C1 segment of cervical spinal cord (tissue), 14 donors: Measurements from ENCODE around the gene IMP4.

Source experiments
- DNase-seq, 14 donors: peaks; one replicate each; lab custom pipeline; 2025; lab: John Stamatoyannopoulos, UW

IMP4 gene

DNA sequence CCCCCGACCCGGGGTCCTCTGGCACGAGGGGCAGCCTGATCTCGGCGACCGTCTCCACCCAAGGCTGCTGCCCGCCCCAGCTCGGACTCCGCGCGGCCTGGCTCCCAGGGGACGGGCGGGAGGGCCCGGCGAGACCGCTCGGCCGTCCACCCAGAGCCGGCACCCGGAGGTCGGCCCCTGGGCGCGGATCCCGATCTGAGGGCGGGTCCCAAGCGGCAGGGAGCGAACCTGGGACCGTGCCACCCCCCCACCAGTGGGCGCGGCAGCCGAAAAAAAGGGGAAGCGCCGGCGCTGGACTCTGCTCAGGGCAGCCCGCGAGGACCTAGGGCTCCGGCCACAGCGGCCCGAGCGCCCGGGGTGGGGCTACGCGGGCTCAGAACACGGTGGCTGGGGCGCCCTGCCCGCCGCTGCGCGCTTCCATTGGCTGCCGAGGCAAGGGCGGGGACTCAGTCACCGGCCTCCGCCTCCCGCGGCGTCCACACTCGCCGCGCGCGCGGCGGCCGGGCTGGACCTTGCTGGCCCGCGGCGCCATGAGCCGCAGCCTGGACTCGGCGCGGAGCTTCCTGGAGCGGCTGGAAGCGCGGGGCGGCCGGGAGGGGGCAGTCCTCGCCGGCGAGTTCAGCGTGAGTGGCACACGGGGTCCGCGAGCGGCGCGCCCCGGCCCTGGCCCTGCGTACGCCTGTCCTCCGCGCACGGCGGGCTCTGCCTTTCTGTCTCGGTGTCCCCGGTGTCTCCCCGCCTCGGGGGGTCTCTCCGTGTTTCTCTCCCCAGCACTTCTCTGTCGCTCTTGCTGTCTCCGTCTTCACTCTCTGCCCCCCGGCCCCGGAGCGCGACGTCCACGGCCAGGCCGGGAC is 13.1 kb downstream of the IMP4 start, which contains the start of gene PTPN18:
Gene PTPN18, plus strand, starts transcription at position 479 of the 854 bp plus-strand sequence. Its CDS starts 52 bp downstream, at position 531.
- peak; percentile 22 to 89 (median 76) for DNase-seq

DNA sequence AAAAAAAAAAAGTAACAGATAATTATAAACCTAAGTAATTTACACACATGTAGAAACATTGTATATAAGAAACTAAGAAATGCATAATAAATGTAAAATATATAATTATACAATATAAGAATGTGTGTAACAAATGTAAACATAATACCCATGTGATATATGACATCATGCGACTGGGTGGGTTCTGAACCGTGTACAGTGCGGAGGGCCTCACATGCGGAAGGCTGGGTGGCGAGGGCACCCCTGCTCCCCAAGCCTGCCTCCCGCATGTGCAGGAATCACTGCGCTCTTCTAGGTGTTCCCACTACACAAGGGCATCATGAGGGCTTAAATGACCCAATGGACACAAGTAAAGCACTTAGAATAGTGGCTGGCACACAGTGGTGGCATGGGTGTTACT is 15.2 kb downstream of the IMP4 start:
- no peak for DNase-seq

DNA sequence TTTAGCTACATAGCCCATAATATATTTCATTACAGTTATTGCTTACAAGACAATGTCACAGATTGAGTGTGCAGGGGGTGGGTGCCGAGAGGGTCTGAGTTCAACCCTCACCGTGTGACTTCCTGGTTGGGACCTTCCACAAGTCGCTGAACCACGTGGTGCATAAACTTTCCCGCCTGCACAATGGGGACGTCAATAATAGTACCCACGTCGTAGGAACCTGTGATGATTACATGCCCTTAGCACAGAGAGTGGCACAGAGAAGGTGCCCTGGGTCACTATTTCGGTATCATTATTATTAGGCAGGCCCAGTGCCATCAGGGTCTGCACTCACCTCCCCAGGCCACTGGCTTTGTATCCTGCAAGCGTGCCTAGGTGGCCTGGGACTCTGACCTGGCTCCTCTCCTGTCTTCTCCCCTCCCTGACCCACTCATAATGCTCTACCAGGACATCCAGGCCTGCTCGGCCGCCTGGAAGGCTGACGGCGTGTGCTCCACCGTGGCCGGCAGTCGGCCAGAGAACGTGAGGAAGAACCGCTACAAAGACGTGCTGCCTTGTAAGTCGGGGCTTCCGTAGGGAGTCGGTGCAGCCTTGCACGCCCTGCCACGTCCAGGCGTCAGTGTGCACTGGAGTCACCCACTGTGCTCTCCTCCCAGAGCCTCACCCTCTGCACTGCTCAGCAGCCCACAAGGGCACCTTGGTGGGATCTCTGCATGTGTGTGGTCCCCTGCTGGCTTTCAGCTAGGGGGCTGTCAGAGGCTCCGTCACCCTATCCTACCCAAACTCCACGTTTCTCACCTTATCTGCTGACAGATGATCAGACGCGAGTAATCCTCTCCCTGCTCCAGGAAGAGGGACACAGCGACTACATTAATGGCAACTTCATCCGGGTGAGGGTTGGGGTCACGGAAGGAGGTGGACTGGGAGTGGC is 16.0 kb downstream of the IMP4 start:
- DNase-seq, result no peak

DNA sequence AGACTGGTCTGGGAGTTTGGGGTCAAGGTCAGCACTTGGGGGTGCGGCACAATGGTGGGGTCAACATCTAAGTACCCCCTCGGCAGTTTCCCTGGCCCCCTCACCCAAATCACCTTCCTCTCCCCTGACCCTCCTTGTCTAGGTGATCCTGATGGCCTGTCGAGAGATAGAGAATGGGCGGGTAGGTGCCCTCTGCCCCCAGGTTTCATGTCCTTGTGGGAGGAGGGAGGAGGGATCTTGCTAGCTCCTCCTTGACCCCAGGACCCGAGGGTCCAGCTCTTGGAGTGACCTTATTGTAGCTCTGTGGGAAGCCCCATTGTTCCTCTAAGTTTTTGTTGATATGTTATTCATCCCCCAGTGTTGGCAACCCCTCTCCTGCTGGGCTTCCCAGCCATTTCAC is 16.8 kb downstream of the IMP4 start:
- DNase-seq, result no peak

DNA sequence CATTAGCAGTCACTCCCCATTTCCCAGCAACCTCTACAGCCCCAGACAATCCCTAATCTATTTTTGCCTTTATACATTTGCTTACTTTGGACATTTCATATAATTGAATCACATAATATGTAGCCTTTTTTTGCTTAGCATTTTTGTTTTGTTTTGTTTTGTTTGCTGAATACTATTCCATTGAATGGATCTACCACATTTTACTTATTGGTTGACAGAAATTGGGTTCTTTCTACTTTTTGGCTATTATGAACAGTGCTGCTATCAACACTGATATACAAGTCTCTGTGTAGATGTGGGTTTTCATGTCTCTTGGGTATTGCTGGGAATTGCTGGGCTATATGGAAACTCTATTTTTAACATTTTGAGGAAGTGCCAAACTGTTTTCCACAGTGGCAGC is 20.8 kb downstream of the IMP4 start:
- DNase-seq, result no peak

DNA sequence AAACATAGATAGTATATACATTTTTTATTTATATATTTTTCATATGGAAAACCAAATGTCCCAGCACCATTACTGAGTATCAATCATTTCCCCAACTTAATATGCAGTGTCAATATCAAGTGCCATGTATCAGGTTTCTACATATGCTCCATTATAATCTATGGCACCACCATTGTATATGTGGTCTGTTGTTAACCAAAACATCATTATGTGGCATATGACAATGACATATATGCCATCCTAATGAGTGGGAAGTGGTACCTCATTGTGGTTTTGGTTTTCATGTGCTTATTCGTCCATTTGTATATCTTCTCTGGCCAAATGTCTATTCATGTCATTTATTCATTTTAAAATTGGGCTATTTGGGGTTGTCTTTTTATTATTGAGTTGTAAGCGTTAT is 22.4 kb downstream of the IMP4 start:
- no peak for DNase-seq

DNA sequence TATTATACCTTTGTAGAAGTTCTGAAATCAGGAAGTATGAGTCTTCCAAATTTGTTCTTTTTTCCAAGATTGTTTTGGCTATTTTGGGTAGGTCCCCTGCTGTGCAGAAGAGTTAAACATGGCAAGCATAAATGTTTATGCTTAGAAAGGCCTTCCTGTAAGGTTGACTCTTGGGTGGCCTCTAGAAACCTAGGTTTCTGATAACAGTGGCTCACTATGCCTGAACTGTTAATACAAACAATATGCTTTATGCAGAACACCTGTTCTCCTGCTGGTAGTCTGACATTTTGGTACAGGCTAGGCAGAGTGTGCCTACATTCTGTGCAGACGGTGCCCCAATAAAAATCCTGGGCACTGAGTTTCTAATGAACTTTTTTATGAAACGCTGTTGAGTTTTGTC is 23.3 kb downstream of the IMP4 start:
- DNase-seq, result no peak

DNA sequence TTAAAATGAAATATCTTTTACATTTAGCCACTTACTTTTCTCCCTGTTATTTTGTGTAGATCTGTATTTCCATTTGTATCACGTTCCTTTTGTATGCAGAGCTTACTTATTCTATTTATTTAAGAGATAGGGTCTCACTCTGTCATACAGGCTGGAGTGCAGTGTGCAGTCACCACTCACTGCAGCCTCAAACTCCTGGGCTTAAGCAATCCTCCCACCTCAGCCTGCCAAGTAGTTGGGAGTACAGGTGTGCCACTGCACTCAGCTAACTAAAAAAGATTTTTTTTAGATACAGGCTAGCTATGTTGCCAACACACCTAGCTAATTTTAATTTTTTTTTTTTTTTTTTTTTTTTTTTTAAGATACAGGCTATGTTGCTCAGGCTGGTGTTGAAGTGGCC is 24.0 kb downstream of the IMP4 start:
- no peak for DNase-seq

DNA sequence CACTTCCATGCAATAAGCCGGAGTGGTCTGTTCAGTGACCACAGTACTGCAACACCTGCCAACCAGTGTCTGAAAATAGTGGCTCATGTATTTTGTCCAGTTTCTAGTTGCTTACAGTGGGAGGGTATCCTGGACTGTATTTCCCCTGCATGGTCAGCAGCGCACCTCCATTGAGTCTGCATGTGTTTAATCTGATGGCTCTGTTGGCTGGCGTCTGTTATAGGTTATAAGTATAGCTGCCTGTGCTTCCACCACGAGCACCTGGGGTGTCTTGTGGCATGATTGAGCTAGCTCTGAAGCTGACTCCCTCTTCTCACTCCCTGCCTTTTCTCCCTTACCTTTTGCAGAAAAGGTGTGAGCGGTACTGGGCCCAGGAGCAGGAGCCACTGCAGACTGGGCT is 26.1 kb downstream of the IMP4 start:
- no peak for DNase-seq

DNA sequence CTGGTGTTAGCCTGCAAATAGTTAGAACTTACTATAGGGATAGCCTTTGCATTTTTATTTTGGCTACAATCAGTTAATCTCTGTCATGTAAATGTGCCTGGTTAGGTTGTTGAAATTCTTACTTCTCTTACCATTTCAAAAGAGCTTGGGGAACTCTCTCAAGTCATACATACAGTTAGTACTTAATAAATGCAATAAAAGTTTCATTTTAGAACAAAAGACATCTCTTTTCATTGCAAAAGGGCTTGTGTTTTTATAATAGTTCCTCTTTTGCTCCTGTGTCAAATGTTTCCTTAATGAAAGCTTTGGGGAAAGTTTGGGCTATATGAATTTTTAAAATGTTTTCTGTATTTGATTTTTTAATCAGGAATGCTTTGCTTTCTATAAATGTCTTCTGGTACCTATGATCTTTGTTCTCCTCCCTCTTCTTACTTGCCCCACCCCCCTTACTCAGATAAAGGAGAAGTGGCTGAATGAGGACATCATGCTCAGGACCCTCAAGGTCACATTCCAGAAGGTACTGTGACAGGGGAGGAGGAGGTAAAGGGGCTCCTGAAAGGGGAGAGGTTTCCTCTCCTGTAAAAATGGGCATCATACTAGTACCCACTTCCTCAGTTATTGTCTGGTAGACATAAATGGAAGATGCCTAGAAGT is 26.7 kb downstream of the IMP4 start:
- no peak for DNase-seq

DNA sequence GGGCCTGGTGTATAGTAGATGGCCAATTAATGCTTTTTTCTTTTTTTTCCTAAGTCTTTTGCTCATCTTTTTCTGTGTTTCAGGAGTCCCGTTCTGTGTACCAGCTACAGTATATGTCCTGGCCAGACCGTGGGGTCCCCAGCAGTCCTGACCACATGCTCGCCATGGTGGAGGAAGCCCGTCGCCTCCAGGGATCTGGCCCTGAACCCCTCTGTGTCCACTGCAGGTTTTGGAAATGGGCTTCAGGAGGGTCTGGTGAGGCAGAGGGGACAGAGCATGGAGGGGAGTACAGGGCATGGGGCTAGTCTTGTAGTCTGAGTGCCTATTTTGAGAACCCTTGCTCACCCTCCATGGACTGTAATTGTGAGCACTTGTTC is 27.3 kb downstream of the IMP4 start:
- no peak for DNase-seq

DNA sequence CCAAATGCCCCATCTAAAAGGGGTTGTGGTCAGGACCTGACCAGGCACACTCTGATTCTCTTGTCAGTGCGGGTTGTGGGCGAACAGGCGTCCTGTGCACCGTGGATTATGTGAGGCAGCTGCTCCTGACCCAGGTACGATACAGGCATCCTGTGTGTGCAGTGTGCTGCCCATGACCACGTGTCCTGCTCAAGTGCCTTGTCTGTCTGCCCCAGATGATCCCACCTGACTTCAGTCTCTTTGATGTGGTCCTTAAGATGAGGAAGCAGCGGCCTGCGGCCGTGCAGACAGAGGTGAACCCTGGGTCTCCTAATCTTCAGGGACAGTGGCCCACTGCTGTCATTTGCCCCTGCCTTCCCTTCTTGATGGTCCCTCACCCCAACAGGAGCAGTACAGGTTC is 27.8 kb downstream of the IMP4 start:
- DNase-seq, result no peak

DNA sequence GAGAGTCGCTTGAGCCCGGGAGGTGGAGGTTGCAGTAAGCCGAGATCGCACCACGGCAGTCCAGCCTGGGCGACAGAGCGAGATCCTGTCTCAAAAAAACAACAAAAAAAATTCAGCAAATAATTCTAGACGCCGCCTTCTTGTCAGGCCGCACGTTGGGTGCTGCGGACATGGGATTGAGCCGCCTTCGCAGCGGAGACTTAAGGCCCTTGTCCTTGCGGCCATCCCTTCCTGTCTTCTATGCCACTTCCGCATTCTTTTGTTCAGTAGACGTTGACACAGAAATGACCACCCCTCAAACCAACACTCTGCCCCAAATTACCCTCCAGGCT is 29.0 kb downstream of the IMP4 start:
- DNase-seq, result peak in 3 of 14 donors; percentile 68 to 73 (median 70)

DNA sequence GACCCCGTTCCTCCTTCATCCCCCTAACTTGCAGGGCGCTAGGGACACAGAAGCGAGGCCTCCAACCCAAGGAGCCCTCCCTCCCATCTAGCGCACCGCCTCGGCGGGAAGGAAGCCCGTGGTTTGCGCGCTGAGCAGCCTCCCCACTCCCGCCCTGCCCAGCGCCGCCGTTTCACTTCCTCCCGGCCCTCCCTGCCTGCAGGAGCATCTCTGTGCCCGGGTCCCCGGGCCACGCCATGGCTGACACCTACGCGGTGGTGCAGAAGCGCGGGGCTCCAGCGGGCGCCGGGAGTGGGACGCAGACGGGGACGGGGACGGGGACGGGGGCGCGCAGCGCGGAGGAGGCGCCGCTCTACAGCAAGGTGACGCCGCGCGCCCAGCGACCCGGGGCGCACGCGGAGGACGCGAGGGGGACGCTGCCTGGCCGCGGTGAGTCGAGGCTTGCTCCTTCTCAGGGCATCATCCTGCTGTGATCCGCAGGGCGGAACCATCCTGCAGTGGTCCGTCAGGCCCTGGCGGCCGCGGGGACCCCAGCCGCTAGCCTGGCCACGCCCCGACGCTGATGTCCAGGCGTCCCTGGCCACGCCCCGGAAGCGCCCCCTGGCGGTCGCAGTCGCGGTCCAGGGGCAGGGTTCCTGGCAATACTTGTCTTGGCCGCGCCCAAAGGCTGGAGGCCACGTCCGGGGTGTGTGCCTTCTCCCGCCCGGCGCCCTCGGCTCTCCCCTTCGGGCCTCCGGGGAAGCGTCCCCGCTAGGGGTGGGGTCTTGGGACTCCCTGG is 29.5 kb downstream of the IMP4 start:
- DNase-seq, result peak; percentile 26 to 89 (median 76)

DNA sequence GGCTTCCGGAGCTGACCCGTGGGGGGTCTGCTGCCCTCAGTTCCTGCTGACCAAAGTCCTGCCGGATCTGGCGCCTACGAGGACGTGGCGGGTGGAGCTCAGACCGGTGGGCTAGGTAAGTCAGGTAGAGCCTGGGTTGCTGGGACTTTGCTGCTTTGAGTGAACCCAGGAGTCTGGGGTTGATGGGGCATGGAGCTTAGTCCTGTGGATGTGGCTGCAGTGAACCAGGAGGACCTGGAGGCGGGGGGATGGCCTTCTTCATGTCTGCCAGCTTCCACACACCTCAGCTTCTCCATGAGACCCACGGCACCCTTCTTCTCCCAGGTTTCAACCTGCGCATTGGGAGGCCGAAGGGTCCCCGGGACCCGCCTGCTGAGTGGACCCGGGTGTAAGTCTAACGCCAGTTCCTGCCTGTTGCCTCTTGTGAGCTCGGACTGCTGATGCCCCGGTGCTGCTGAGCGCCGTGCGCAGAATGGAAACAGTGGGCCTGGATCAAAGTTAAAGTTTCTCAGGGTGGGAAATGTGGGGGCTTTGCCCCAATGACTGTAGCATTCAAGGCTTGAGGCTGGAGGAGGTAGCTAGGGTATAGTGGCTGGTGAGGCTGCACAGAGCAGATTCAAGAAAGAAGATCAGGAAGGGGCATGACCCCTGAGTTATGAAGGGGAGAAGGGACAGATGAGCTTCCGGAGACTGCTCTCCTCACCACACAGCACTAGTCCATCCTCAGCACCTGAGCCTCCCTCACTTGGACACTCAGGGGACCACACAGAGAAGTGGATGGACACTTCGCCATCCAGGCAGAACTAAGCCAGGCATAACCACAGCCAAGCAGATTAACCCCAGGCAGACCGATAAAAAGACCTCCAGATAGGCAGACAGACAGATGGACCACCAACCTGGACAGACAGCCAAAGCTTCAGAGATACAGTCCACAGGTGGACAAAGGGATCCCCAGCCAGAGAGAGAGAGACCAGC is 30.4 kb downstream of the IMP4 start:
- DNase-seq, result no peak

DNA sequence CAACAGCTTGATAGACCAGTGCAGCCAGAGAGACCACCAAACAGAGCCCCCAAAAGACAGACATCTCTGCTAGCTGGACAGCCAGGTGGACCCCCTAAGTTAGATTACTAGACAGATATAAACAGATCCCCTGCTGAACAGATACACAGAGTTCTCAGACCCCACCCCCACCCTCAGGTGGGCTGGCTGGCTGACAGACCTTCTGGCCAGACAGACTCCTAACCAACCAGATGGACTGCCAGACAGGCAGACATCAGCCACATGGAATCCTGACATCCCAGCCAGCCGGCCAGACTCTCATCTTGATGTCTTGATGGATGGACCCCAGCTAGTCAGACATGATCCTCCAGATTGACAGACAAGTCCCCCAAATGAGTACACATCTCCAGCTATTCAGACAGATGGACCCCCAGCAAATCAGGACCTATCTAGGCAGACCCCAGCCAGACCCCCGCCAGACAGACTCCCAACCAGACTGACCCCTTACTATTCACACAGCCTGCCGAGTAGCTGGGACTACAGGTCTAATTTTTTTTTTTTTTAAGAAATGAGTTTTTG is 31.2 kb downstream of the IMP4 start:
- no peak for DNase-seq

DNA sequence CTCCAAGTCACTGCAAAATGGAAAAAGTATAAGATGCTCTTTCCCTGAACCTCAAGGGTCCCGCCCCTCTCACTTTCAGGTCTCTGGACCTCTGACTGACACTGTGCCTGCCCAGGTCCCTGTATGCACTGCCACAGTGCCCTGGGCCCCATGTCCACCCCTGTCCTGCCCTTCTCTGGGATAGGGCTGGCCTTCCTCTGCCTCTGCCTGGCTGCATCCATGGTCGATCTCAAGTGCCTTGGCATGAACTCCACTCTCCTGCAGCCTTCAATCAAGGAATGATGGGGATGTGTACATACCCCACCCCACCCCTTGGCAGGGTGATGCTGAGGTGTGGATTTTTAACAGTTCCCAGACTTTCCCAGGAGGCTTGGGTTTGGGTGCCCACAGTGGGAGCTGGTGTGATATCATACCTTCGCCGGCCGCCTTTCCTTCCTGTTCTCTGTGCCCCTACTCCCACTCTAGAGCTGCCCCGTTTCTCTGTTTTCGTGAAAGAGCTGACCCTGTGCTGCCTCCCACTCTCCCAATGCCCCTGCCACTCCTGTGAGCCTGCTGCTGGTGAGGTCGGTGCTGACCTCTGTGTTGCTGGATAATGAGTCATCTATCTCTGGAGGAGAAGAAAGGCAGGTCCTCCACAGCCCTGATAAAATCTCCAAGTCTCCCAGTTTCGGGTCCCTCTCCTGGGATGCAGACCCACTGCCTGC is 32.0 kb downstream of the IMP4 start:
- DNase-seq, result no peak

DNA sequence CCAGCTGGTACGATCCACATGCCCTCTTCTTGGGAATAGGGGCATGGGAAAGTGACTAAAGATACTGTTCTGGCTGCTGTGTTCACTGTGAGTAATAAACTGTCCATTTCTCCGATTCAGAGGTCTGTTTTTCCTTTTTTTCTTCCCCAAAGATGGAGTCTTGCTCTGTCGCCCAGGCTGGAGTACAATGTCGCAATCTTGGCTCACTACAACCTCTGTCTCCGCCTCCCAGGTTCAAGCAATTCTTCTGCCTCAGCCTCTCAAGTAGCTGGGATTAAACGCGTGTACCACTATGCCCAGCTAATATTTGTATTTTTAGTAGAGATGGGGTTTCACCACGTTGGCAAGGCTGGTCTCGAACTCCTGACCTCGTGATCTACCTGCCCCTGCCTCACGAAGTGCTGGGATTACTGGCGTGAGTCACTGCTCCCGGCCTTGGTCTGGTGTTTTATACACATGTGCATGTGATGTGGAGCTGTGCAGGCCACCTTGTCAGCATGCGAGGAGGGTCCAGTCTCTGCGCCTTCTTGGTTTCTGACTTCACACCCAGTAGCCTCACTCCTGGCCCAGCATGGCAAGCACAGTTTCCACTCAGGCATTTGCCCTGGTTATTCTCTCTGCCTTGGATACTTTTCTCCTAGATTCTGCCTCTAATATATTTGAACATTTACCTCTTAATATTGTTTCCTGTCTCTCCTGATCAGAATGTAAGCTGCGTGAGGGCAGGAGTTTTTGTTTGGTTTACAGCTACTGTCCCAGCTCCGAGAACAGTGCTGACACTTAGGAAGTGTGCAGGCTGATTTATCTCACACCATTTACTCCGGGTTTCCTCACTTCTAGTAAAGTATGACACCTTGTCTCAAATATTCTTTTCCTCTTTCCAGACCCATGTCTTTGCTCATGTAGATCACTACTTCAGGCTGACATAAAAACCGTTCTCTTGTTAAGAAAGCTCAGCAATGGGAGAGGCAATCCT is 32.9 kb downstream of the IMP4 start:
- no peak for DNase-seq
